SK-N-SH (cell line): ENCODE data around the gene TEAD1. TPM values are rescaled to one million over a fixed set of nuclear protein-coding genes. Genes with fewer than 3 reads are reported as not detected.

Experiments
- CTCF ChIA-PET: fragments of 300-600, 350-600 bp; formaldehyde crosslinking; extraction: SDS; loops from one replicate; lab custom pipeline; 2021; lab: Yijun Ruan, JAX
- POLR2A ChIA-PET: fragments of 350-600 bp; sonication (Branson Sonifier 250); formaldehyde crosslinking; extraction: SDS; loops from one replicate; lab custom pipeline; 2020; ENCODE audit warnings: antibody characterized with exemption, inconsistent platforms; lab: Yijun Ruan, JAX
- DNase-seq: peaks from one replicate; pipeline ENCODE4 v3.0.0; 2012
- H2AFZ ChIP-seq: fragments of 200-600 bp; sonication (generic); 2 replicates; pipeline ENCODE4 v1.8.1; 2016; ENCODE audit warnings: antibody characterized with exemption, mild to moderate bottlenecking, low read depth
- H3F3A ChIP-seq: fragments of 200-600 bp; sonication (generic); replicated peaks from 2 replicates; pipeline ENCODE3; 2016; ENCODE audit warnings: antibody characterized with exemption, mild to moderate bottlenecking; ENCODE audit not compliant: insufficient read depth
- H3K27ac ChIP-seq, 2 experiments: fragments of 200-500 bp in 1 of 2; fragments of 200-600 bp in 1 of 2; sonication (Bioruptor generic) in 1 of 2; sonication (generic), shearing (Covaris generic) in 1 of 2; 2 replicates each; pipeline versions ENCODE4 v1.5.1 to v1.6.1; 2014 to 2016; ENCODE audit warnings: low read depth in 2 of 2, inconsistent platforms in 1 of 2, low read length in 1 of 2, mild to moderate bottlenecking in 1 of 2, mixed read lengths in 1 of 2
- H3K27me3 ChIP-seq: fragments of 200-600 bp; sonication (generic), shearing (Covaris generic); 2 replicates; pipeline ENCODE4 v1.6.1; 2016; ENCODE audit warnings: mixed run types; ENCODE audit not compliant: insufficient read depth
- H3K36me3 ChIP-seq, 2 experiments: fragments of 200-500 bp in 1 of 2; fragments of 200-600 bp in 1 of 2; sonication (Bioruptor generic) in 1 of 2; sonication (generic) in 1 of 2; replicated peaks in 1 of 2; 2 replicates each; pipeline versions ENCODE3 to v1.5.1; 2014 to 2016; ENCODE audit warnings: low read length in 1 of 2, mild to moderate bottlenecking in 1 of 2; ENCODE audit not compliant: insufficient read depth in 2 of 2, control insufficient read depth in 1 of 2
- H3K4me1 ChIP-seq, 2 experiments: fragments of 200-500 bp in 1 of 2; fragments of 200-600 bp in 1 of 2; sonication (Bioruptor generic) in 1 of 2; sonication (generic), shearing (Covaris generic) in 1 of 2; 2 replicates each; pipeline versions ENCODE4 v1.5.1 to v1.6.1; 2014 to 2016; ENCODE audit warnings: low read depth in 1 of 2, low read length in 1 of 2, mixed run types in 1 of 2; ENCODE audit not compliant: insufficient read depth in 2 of 2, control insufficient read depth in 1 of 2
- H3K4me2 ChIP-seq: fragments of 200-600 bp; sonication (generic), shearing (Covaris generic); 2 replicates; pipeline ENCODE4 v1.6.1; 2017; ENCODE audit warnings: mixed run types
- H3K4me3 ChIP-seq, 2 experiments: fragments of 200-500 bp in 1 of 2; fragments of 200-600 bp in 1 of 2; sonication (Bioruptor generic) in 1 of 2; sonication (generic), shearing (Covaris generic) in 1 of 2; 2 replicates each; pipeline versions ENCODE4 v1.5.1 to v1.8.1; 2014 to 2016; ENCODE audit warnings: low read depth in 2 of 2, inconsistent platforms in 1 of 2, low read length in 1 of 2, mild to moderate bottlenecking in 1 of 2, mixed read lengths in 1 of 2, moderate library complexity in 1 of 2
- H3K79me2 ChIP-seq: fragments of 200-600 bp; sonication (generic); 2 replicates; pipeline ENCODE4 v1.8.1; 2017; ENCODE audit warnings: mild to moderate bottlenecking; ENCODE audit not compliant: insufficient read depth
- H3K9ac ChIP-seq: fragments of 200-600 bp; sonication (generic); 2 replicates; pipeline ENCODE4 v1.6.1; 2017; ENCODE audit warnings: mixed run types
- H3K9me2 ChIP-seq: fragments of 200-600 bp; sonication (generic); 2 replicates; pipeline ENCODE4 v1.6.1; 2017; ENCODE audit warnings: mixed run types
- H3K9me3 ChIP-seq: fragments of 200-600 bp; sonication (generic); 2 replicates; pipeline ENCODE4 v1.6.1; 2017; ENCODE audit warnings: mixed run types, mild to moderate bottlenecking, moderate library complexity
- H4K20me1 ChIP-seq: fragments of 200-600 bp; sonication (generic); 2 replicates; pipeline ENCODE4 v1.6.1; 2017; ENCODE audit warnings: mild to moderate bottlenecking, mixed run types; ENCODE audit not compliant: insufficient read depth
- ELF1 ChIP-seq: IDR thresholded peaks from 2 replicates; pipeline ENCODE4 v1.4.0; 2012
- EP300 ChIP-seq, 2 experiments: IDR thresholded peaks; 2 replicates each; pipeline versions ENCODE4 v1.4.0 to v1.6.1; 2012; ENCODE audit warnings: borderline replicate concordance in 1 of 2, low read depth in 1 of 2, low read length in 1 of 2
- EZH2phosphoT487 ChIP-seq: fragments of 200-600 bp; sonication (generic); IDR thresholded peaks from 2 replicates; pipeline ENCODE4 v1.6.1; 2017; ENCODE audit warnings: low read depth, mixed run types, mild to moderate bottlenecking, antibody characterized with exemption, moderate library complexity, borderline replicate concordance
- FOSL2 ChIP-seq: IDR thresholded peaks from 2 replicates; pipeline ENCODE4 v1.4.0; 2012; ENCODE audit warnings: low read depth, mild to moderate bottlenecking, moderate library complexity, borderline replicate concordance
- JUND ChIP-seq: IDR thresholded peaks from 2 replicates; pipeline ENCODE4 v1.4.0; 2012
- MEF2A ChIP-seq: IDR thresholded peaks from 2 replicates; pipeline ENCODE4 v1.4.0; 2012; ENCODE audit warnings: low read depth, borderline replicate concordance
- NFIC ChIP-seq: IDR thresholded peaks from 2 replicates; pipeline ENCODE4 v1.4.0; 2012; ENCODE audit warnings: borderline replicate concordance
- NRF1 ChIP-seq: IDR thresholded peaks from 2 replicates; pipeline ENCODE4 v1.6.1; 2012; ENCODE audit warnings: low read depth, mild to moderate bottlenecking, low read length
- POLR2AphosphoS5 ChIP-seq: IDR thresholded peaks from 2 replicates; pipeline ENCODE4 v1.6.1; 2012; ENCODE audit warnings: low read depth, low read length
- RCOR1 ChIP-seq: fragments of 150-350 bp; IDR thresholded peaks from 2 replicates; pipeline ENCODE4 v1.6.1; 2017; ENCODE audit warnings: antibody characterized with exemption, low read length
- RXRA ChIP-seq: IDR thresholded peaks from 2 replicates; pipeline ENCODE4 v1.4.0; 2012; ENCODE audit warnings: low read depth, mild to moderate bottlenecking, borderline replicate concordance
- TAF1 ChIP-seq: IDR thresholded peaks from 2 replicates; pipeline ENCODE4 v1.6.1; 2012; ENCODE audit warnings: low read depth, mild to moderate bottlenecking, low read length, moderate library complexity, borderline replicate concordance
- TCF12 ChIP-seq: IDR thresholded peaks from 2 replicates; pipeline ENCODE4 v1.4.0; 2012
- WGBS: methylation state at CpG from one replicate; pipeline ENCODE4 v1.1.6; 2017; ENCODE audit warnings: low lambda C conversion rate; 5-methylcytosine and 5-hydroxymethylcytosine counted together
- polyA plus RNA-seq, 3 experiments: library from polyadenylated mRNA; depleted of rRNA; stranded (reverse); fragments of >200 nt; gene quantifications; 2 replicates each; pipeline ENCODE4 v1.2.3, GENCODE V29; 2012
- TF ChIP-seq, protein P1 (sequence below): IDR thresholded peaks from 2 replicates; pipeline ENCODE4; 2012
- TF ChIP-seq, protein P2 (sequence below): fragments of 150-350 bp; IDR thresholded peaks from 2 replicates; pipeline ENCODE4 v1.6.1; 2016; ENCODE audit warnings: mild to moderate bottlenecking, low read depth, low read length
- TF ChIP-seq, protein P3 (sequence below): IDR thresholded peaks from 2 replicates; pipeline ENCODE4 v1.6.1; 2012; ENCODE audit warnings: mild to moderate bottlenecking, low read depth, low read length, moderate library complexity
- TF ChIP-seq, protein P4 (sequence below): IDR thresholded peaks from 2 replicates; pipeline ENCODE4 v1.4.0; 2012; ENCODE audit warnings: low read depth, borderline replicate concordance

TEAD1 gene
- polyA plus RNA-seq, 1 of the 3 experiments (the other 2 are of a cell fraction), result 31.2 TPM

DNA sequence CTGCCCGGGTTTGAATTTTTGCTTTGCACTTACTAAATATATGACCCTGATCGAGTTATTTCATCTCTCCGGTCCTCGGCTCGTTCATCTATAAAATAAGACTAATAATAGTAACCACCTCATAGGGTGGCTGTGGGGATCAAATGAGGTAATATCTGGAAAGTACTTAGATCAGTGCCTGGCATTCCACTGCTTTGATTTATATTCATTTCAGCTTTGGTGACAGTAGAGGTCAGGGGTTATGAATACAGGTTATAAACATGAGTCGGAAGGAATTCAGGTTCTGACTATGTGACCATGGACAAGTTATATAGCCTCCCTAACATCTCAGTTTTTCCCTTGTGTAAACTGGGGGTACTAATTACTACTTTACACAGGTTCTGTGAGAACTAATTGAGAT, 2.9 kb upstream of the TEAD1 start:
- ChIA-PET POLR2A (no interaction called here), CTCF (interaction anchor here (0.7 to 3.2 kb wide), 2 partner anchors 341 to 383 kb away, joined by 3 to 12 read pairs; no protein-coding TSS in a partner anchor)
- H3K79me2 ChIP-seq, result peaks cover 14% of the 10 kb centered on the region
- no peaks in the 10 kb centered on the region for H3K27me3 ChIP-seq
- no peak overlapping the region for H3K4me2 ChIP-seq
- no peak overlapping the region for H3K9ac ChIP-seq
- WGBS, result 93% methylated on average over 6 of the region's 6 CpGs
- H4K20me1 ChIP-seq, result no peaks in the 10 kb centered on the region
- H3K36me3 ChIP-seq, result peaks cover 0 to 7% of the 10 kb centered on the region in 2 experiments
- no peak overlapping the region for H3K4me3 ChIP-seq
- H2AFZ ChIP-seq, result no peak overlapping the region
- no peaks in the 10 kb centered on the region for H3K9me3 ChIP-seq
- H3K9me2 ChIP-seq, result no peaks in the 10 kb centered on the region
- 0 out of 4 replicates have a peak, but pooled peaks cover 0 to 4% of the 10 kb centered on the region in 2 experiments for H3K4me1 ChIP-seq
- peaks cover 8% of the 10 kb centered on the region for H3F3A ChIP-seq
- DNase-seq, result no peak
- no peak overlapping the region for H3K27ac ChIP-seq
- TF ChIP-seq, protein P1, sequence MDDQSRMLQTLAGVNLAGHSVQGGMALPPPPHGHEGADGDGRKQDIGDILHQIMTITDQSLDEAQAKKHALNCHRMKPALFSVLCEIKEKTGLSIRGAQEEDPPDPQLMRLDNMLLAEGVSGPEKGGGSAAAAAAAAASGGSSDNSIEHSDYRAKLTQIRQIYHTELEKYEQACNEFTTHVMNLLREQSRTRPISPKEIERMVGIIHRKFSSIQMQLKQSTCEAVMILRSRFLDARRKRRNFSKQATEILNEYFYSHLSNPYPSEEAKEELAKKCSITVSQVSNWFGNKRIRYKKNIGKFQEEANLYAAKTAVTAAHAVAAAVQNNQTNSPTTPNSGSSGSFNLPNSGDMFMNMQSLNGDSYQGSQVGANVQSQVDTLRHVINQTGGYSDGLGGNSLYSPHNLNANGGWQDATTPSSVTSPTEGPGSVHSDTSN, result no peak
- TF ChIP-seq JUND (no peak), TAF1 (no peak), NRF1 (no peak), EZH2phosphoT487 (no peak), ELF1 (no peak), RCOR1 (no peak), POLR2AphosphoS5 (no peak), RXRA (no peak), MEF2A (no peak), FOSL2 (no peak), EP300 (IDR thresholded peaks at IDR 0.05; ENCODE audit: borderline replicate concordance in 1 of 2, low read depth in 1 of 2, low read length in 1 of 2) (no peak), NFIC (no peak), TCF12 (no peak)
- TF ChIP-seq, protein P2, sequence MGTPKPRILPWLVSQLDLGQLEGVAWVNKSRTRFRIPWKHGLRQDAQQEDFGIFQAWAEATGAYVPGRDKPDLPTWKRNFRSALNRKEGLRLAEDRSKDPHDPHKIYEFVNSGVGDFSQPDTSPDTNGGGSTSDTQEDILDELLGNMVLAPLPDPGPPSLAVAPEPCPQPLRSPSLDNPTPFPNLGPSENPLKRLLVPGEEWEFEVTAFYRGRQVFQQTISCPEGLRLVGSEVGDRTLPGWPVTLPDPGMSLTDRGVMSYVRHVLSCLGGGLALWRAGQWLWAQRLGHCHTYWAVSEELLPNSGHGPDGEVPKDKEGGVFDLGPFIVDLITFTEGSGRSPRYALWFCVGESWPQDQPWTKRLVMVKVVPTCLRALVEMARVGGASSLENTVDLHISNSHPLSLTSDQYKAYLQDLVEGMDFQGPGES, result no peak
- TF ChIP-seq, protein P3, sequence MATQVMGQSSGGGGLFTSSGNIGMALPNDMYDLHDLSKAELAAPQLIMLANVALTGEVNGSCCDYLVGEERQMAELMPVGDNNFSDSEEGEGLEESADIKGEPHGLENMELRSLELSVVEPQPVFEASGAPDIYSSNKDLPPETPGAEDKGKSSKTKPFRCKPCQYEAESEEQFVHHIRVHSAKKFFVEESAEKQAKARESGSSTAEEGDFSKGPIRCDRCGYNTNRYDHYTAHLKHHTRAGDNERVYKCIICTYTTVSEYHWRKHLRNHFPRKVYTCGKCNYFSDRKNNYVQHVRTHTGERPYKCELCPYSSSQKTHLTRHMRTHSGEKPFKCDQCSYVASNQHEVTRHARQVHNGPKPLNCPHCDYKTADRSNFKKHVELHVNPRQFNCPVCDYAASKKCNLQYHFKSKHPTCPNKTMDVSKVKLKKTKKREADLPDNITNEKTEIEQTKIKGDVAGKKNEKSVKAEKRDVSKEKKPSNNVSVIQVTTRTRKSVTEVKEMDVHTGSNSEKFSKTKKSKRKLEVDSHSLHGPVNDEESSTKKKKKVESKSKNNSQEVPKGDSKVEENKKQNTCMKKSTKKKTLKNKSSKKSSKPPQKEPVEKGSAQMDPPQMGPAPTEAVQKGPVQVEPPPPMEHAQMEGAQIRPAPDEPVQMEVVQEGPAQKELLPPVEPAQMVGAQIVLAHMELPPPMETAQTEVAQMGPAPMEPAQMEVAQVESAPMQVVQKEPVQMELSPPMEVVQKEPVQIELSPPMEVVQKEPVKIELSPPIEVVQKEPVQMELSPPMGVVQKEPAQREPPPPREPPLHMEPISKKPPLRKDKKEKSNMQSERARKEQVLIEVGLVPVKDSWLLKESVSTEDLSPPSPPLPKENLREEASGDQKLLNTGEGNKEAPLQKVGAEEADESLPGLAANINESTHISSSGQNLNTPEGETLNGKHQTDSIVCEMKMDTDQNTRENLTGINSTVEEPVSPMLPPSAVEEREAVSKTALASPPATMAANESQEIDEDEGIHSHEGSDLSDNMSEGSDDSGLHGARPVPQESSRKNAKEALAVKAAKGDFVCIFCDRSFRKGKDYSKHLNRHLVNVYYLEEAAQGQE, result no peak
- TF ChIP-seq, protein P4, sequence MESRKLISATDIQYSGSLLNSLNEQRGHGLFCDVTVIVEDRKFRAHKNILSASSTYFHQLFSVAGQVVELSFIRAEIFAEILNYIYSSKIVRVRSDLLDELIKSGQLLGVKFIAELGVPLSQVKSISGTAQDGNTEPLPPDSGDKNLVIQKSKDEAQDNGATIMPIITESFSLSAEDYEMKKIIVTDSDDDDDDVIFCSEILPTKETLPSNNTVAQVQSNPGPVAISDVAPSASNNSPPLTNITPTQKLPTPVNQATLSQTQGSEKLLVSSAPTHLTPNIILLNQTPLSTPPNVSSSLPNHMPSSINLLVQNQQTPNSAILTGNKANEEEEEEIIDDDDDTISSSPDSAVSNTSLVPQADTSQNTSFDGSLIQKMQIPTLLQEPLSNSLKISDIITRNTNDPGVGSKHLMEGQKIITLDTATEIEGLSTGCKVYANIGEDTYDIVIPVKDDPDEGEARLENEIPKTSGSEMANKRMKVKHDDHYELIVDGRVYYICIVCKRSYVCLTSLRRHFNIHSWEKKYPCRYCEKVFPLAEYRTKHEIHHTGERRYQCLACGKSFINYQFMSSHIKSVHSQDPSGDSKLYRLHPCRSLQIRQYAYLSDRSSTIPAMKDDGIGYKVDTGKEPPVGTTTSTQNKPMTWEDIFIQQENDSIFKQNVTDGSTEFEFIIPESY, result no peak
